ENCODE results near the gene P2RX3. TPM values are rescaled to one million over a fixed set of nuclear protein-coding genes. Genes with fewer than 3 reads are reported as not detected.

P2RX3 gene
- total and polyA plus RNA-seq, 2 of the 8 experiments (the other 6 are each of a cell fraction or from before 2014, with no cell fraction given) = 0.45 to 0.47 TPM

- ChIA-PET CTCF (ENCODE audit: partially characterized antibody) (interaction anchor here (1.1 to 1.4 kb wide), 2 partner anchors 9 to 23 kb away, joined by 3 read pairs; no protein-coding TSS in a partner anchor), POLR2A (ENCODE audit: partially characterized antibody) (interaction anchor here (1.2 to 1.6 kb wide), 2 partner anchors 12 to 16 kb away, joined by 4 read pairs; no protein-coding TSS in a partner anchor)
- no peak overlapping the region for H3K23ac ChIP-seq (ENCODE audit: insufficient read length)
- FAIRE-seq (no peak), DNase-seq (ENCODE audit: low read depth in 1 of 2, low spot score in 2 of 2) (no peak)
- H4K8ac ChIP-seq (ENCODE audit: extremely low read depth, insufficient read depth, low read length) = no peak overlapping the region
- no peak overlapping the region for H4K5ac ChIP-seq (ENCODE audit: insufficient read length, low read depth, low read length)
- no peaks in the 10 kb centered on the region for H3K36me3 ChIP-seq (ENCODE audit: control insufficient read depth in 2 of 4, insufficient read depth in 4 of 4, low read length in 3 of 4)
- no peak overlapping the region for H2BK12ac ChIP-seq (ENCODE audit: low read depth, low read length)
- no peak overlapping the region for H2AK5ac ChIP-seq (ENCODE audit: low read depth, low read length)
- H2BK120ac ChIP-seq (replicated peaks; ENCODE audit: low read depth, low read length) = no peak overlapping the region
- WGBS, 2 experiments (ENCODE audit: extremely low coverage in 1 of 2, insufficient coverage in 1 of 2, insufficient read length in 1 of 2, insufficient replicate concordance in 2 of 2, low coverage in 1 of 2, low lambda C conversion rate in 2 of 2, missing lambda C conversion rate in 1 of 2) = 87 to 100% methylated on average over 2 to 5 of the region's 5 CpGs
- H2BK20ac ChIP-seq (ENCODE audit: low read length) = no peak overlapping the region
- H3K27ac ChIP-seq (ENCODE audit: low read depth, low read length) = no peak overlapping the region
- peak overlapping the region in 1 of 2 experiments; percentile 41; a peak in 1 of 4 replicates for H3K4me2 ChIP-seq (ENCODE audit: insufficient read depth in 1 of 2, low read depth in 2 of 2, low read length in 2 of 2)
- no peaks in the 10 kb centered on the region for H3K79me2 ChIP-seq (ENCODE audit: control insufficient read depth in 1 of 2, insufficient read depth in 2 of 2, low read length in 2 of 2)
- no peaks in the 10 kb centered on the region for H3K79me1 ChIP-seq (ENCODE audit: low read depth, low read length)
- no peak overlapping the region for H2AFZ ChIP-seq (ENCODE audit: low read length)
- no peak overlapping the region for H3K18ac ChIP-seq (ENCODE audit: extremely low read depth, low read length)
- H2BK15ac ChIP-seq (ENCODE audit: low read length) = no peak overlapping the region
- no peak overlapping the region for H3K4me3 ChIP-seq (ENCODE audit: extremely low read depth in 1 of 4, insufficient read depth in 2 of 4, low read depth in 3 of 4, low read length in 4 of 4)
- no peaks in the 10 kb centered on the region for H3K4me1 ChIP-seq (replicated peaks in 1 of 4; ENCODE audit: control insufficient read depth in 3 of 4, insufficient read depth in 4 of 4, low read length in 3 of 4)
- peaks cover 4% of the 10 kb centered on the region; the same call in 1 of the 2 replicates for H3K23me2 ChIP-seq (ENCODE audit: low read depth, low read length)
- no peak overlapping the region for H3K56ac ChIP-seq (replicated peaks; ENCODE audit: insufficient read length, low read depth, low read length)
- H3K4ac ChIP-seq (replicated peaks; ENCODE audit: insufficient read length, low read depth, low read length) = no peak overlapping the region
- H4K20me1 ChIP-seq (replicated peaks in 1 of 2; ENCODE audit: control insufficient read depth in 1 of 2, insufficient read depth in 2 of 2, low read length in 2 of 2) = no peaks in the 10 kb centered on the region
- H3K27me3 ChIP-seq (replicated peaks in 1 of 4; ENCODE audit: control insufficient read depth in 3 of 4, extremely low read depth in 1 of 4, insufficient read depth in 3 of 4, low read length in 3 of 4) = peaks cover 0 to 2% (median 0%) of the 10 kb centered on the region in 4 experiments; a peak in 1 of 7 replicates
- no peak overlapping the region for H4K91ac ChIP-seq (replicated peaks; ENCODE audit: insufficient read length, low read length)
- no peaks in the 10 kb centered on the region for H3K9me3 ChIP-seq (ENCODE audit: insufficient read depth in 2 of 2, low read depth in 1 of 2, low read length in 1 of 2)
- H3K14ac ChIP-seq (ENCODE audit: insufficient read length) = no peak overlapping the region
- H2BK5ac ChIP-seq (ENCODE audit: low read depth, low read length) = no peak overlapping the region
- H3K9ac ChIP-seq (replicated peaks in 1 of 4; ENCODE audit: extremely low read depth in 1 of 4, low read depth in 3 of 4, low read length in 3 of 4) = no peak overlapping the region
- no peak for TF ChIP-seq JUN (IDR thresholded peaks at IDR 0.05; ENCODE audit: low read depth, low read length)
- TF ChIP-seq SP2 (IDR thresholded peaks at IDR 0.05; ENCODE audit: low read length) = no peak
- TF ChIP-seq TAF7 (optimal IDR thresholded peaks at IDR 0.05; ENCODE audit: borderline replicate concordance, low read depth, low read length) = no peak
- no peak for TF ChIP-seq NRF1 (IDR thresholded peaks at IDR 0.05; ENCODE audit: low read depth, low read length)
- no peak for TF ChIP-seq FOSL1 (IDR thresholded peaks at IDR 0.05; ENCODE audit: insufficient read depth, low read depth, low read length)
- no peak for TF ChIP-seq TCF12 (IDR thresholded peaks at IDR 0.05; ENCODE audit: low read depth, low read length)
- no peak for TF ChIP-seq ZNF274 (IDR thresholded peaks at IDR 0.05; ENCODE audit: borderline replicate concordance, extremely low read depth, low read length)
- TF ChIP-seq YY1 (IDR thresholded peaks at IDR 0.05; ENCODE audit: low read depth, low read length) = no peak
- no peak for TF ChIP-seq NANOG (IDR thresholded peaks at IDR 0.05; ENCODE audit: insufficient read depth, low read depth, low read length, poor library complexity, severe bottlenecking)
- no peak for TF ChIP-seq ATF3 (IDR thresholded peaks at IDR 0.05; ENCODE audit: insufficient read depth, low read depth, low read length)
- no peak for TF ChIP-seq SRF (IDR thresholded peaks at IDR 0.05; ENCODE audit: low read depth, low read length)
- no peak for TF ChIP-seq GTF2F1 (IDR thresholded peaks at IDR 0.05; ENCODE audit: borderline replicate concordance, low read depth, low read length)
- TF ChIP-seq GABPA (IDR thresholded peaks at IDR 0.05; ENCODE audit: borderline replicate concordance, insufficient read depth, low read length) = no peak
- TF ChIP-seq TBP (IDR thresholded peaks at IDR 0.05; ENCODE audit: low read depth, low read length) = no peak
These were observed 39.0 kb downstream of the P2RX3 start for GRCh38 chr11:57377107-57377506.

Measured in H1 (cell line).